ENCODE measurements around the gene UNC13B. TPM values are rescaled to one million over a fixed set of nuclear protein-coding genes. Genes with fewer than 3 reads are reported as not detected.

The UNC13B gene
- total RNA-seq, 1 experiment from 2014 or later = 17.6 TPM

GRCh38 chr9:35198191-35198590, 36.4 kb downstream of the UNC13B start (continued):
- no peak for TF ChIP-seq ZBTB33 (IDR thresholded peaks at IDR 0.05; ENCODE audit: extremely low read depth, insufficient replicate concordance, low read length)

GRCh38 chr9:35203528-35203927, 41.7 kb downstream of the UNC13B start:
- no peaks in the 10 kb centered on the region for H3K36me3 ChIP-seq (ENCODE audit: control insufficient read depth in 1 of 2, insufficient read depth in 2 of 2, low read length in 2 of 2)
- RAD21 ChIA-PET (ENCODE audit: low non-redundant PET in 1 of 2, low total read pairs in 2 of 2, uncharacterized antibody in 2 of 2, unreplicated experiment in 2 of 2) = no interaction called here
- no peaks in the 10 kb centered on the region for H3K9me2 ChIP-seq (ENCODE audit: insufficient read depth)
- no peak for ATAC-seq
- CTCF ChIA-PET = no interaction called here
- no peak overlapping the region for H3K27ac ChIP-seq (ENCODE audit: low read depth, low read length)
- TF ChIP-seq FOSL1 (IDR thresholded peaks at IDR 0.05; ENCODE audit: low read depth) (no peak), CTCF (IDR thresholded peaks at IDR 0.05 in 2 of 3, conservative IDR thresholded peaks at IDR 0.05 in 1 of 3; ENCODE audit: borderline replicate concordance in 1 of 3, insufficient read depth in 1 of 3, low read depth in 2 of 3, low read length in 2 of 3) (no peak), RAD21 (IDR thresholded peaks at IDR 0.05; ENCODE audit: low read depth) (no peak), ATF3 (IDR thresholded peaks at IDR 0.05) (no peak), EZH2phosphoT487 (IDR thresholded peaks at IDR 0.05; ENCODE audit: borderline replicate concordance) (no peak), SIN3A (IDR thresholded peaks at IDR 0.05; ENCODE audit: low read depth) (no peak), ZNF274 (IDR thresholded peaks at IDR 0.05; ENCODE audit: low read depth, low read length) (no peak), EGR1 (IDR thresholded peaks at IDR 0.05; ENCODE audit: low read depth) (no peak), CEBPB (IDR thresholded peaks at IDR 0.05; ENCODE audit: low read depth) (no peak), SRF (IDR thresholded peaks at IDR 0.05; ENCODE audit: low read depth) (no peak), ELF1 (IDR thresholded peaks at IDR 0.05; ENCODE audit: borderline replicate concordance, low read depth) (no peak), SP1 (IDR thresholded peaks at IDR 0.05; ENCODE audit: low read depth) (no peak), TCF7L2 (IDR thresholded peaks at IDR 0.05; ENCODE audit: borderline replicate concordance, extremely low read depth, insufficient read depth, insufficient read length) (no peak), POLR2A (IDR thresholded peaks at IDR 0.05; ENCODE audit: borderline replicate concordance, extremely low read depth, insufficient read depth, insufficient read length) (no peak), ZFX (IDR thresholded peaks at IDR 0.05) (no peak), EZH2 (IDR thresholded peaks at IDR 0.05) (no peak), MAX (IDR thresholded peaks at IDR 0.05) (no peak), ZBTB33 (IDR thresholded peaks at IDR 0.05; ENCODE audit: extremely low read depth, insufficient replicate concordance, low read length) (no peak)
- H3K9ac ChIP-seq (ENCODE audit: low read length) = no peak overlapping the region
- no peak overlapping the region for H3K4me3 ChIP-seq (replicated peaks in 1 of 2; ENCODE audit: low read depth in 1 of 2, low read length in 2 of 2)
- intact Hi-C loops (cut with micrococcal nuclease) = no loop called here
- H3K9me3 ChIP-seq (ENCODE audit: control insufficient read depth in 1 of 2, insufficient read depth in 1 of 2, low read depth in 1 of 2, low read length in 2 of 2) = no peaks in the 10 kb centered on the region
- H3K4me1 ChIP-seq (ENCODE audit: control insufficient read depth in 1 of 2, insufficient read depth in 2 of 2, low read length in 2 of 2) = no peaks in the 10 kb centered on the region
- no peak overlapping the region for H3K4me2 ChIP-seq (ENCODE audit: low read length)
- POLR2A ChIA-PET = no interaction called here
- DNase-seq (ENCODE audit: low read depth, low spot score) = no peak
- H2AFZ ChIP-seq (ENCODE audit: low read depth, low read length, poor library complexity, severe bottlenecking) = no peak overlapping the region
- no peaks in the 10 kb centered on the region for H3K27me3 ChIP-seq (ENCODE audit: insufficient read depth, low read length)
- H4K20me1 ChIP-seq (ENCODE audit: insufficient read depth) = no peaks in the 10 kb centered on the region
- no TSS peak for BruUV-seq (replicated peaks)
- H3K79me2 ChIP-seq (ENCODE audit: insufficient read depth, low read length) = no peaks in the 10 kb centered on the region
